NCI-H1105 treated with DMSO at 0.1 percent for 48 hours (cell line): ENCODE results near the gene WDFY4.

ENCODE experiments used
- DNase-seq: peaks from one replicate; lab custom pipeline; 2025; lab: John Stamatoyannopoulos, UW

WDFY4 gene

GRCh38 chr10:48907730-48908129 is 223.1 kb downstream of the WDFY4 start:
- no peak for DNase-seq

DNA sequence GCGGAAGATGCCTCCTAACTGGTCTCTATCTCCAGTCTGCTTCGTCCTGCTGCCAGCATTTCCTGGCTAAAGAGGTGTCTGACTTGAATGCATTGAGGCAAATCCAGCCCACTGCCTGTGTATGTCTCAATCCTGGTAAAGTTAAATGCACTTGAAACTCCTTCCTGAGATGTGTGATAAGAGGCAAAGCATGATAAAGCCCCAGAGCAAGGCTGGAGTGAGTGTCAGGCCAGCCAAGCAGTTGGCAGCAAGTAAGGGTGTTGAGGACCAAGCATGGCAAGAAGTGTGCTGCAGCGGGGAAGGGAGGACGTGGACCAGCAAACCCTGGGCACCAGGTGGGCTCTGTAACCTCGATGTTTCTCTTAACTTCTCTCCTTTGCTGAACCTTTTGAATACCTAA is 225.9 kb downstream of the WDFY4 start:
- DNase-seq = no peak

DNA sequence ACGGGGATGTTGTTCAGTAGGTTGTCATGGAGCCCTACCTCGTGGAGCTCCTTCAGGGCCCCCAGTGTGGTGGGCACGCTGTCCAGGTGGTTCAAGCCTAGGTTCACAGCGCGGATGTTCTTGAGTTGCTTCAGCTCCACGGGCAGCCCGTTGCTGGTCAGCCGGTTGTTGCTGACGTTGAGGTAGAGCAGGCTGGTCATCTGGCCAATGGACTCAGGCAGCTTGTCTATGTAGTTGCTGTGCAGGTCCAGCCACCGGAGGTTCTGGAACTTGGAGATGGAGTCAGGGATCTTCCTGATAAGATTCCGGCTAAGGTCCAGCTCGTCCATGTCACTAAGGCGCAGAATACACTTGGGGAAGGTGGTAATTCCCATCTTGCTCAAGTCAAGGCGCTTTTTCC is 229.0 kb downstream of the WDFY4 start:
- DNase-seq = no peak

DNA sequence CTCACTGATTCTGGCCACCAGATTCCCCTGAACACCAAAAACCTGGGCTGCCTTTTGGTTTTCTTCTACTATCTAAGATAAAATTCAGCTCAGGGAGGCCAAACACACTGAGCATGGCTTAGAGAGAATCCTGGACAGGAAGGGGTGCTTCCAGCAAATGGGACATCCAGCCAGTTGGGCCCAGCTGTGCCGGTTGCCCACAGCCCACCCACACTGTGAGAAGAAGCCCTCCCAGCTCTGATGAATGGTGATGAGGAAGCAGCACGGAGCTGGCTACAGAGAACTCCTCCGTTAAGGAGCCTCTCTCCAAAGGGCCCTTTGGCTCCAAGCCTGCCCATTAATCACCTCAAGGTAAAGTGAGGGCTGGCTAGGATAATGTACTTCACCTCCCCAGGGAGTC is 239.1 kb downstream of the WDFY4 start:
- no peak for DNase-seq

- no peak for DNase-seq
Measured at GRCh38 chr10:48924988-48925387, 240.3 kb downstream of the WDFY4 start.

DNA sequence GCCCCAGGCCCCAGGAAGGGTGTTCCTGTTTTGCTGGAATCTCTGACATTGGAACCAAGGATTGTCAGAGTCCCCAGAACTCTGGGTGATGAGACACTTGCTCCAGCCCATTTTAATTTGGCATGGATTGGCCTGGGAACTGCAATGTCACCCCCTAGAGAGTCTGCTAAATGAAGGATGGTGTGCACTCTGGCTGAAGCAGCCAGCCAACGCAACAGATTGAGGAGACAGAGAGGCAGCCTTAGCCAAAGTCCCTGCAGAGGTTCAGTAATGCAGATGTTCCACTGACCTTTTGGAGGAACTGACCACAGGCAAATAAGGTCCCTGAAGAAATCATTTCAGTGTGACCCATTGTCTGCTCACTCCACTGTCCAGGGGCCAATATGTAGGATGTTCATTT is 241.6 kb downstream of the WDFY4 start:
- no peak for DNase-seq

DNA sequence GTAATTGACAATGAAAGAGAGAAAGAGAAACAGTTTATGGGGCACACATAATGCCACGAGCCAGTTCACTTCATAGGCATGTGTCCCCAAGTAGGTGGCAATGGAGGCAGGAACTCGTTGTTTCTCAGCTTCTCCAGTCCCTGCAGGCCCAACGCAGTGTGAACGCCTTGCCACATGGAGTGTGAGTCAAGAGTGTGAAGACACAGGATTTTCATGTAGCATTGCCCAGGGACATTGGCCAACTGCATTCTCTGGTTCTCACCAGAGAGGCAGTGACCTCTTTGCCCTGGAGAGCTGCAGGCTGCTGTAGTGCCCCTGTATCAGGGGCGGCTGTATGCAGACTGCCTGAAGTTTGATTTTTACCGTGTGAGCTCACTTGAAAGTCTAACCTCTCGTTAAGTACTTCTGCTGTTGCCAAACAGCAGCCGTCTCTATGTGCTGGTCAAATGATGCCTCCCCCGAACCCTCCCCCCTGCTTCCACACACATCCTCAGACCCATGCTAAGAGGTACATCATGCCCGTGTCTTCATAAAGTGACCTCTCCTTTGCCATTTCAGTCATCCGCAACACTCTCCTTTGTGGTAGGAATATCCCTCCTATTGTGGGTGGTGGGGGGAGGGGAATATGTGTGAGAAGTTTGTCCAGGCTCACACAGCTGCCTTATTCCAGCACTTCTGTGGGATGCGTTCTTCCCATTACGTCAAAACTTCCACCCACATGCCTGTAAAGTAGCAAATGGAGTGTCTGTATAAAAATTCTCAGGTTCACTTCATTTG is 242.3 kb downstream of the WDFY4 start:
- no peak for DNase-seq

- no peak for DNase-seq
Measured at GRCh38 chr10:48929413-48929990, 244.8 kb downstream of the WDFY4 start.

DNA sequence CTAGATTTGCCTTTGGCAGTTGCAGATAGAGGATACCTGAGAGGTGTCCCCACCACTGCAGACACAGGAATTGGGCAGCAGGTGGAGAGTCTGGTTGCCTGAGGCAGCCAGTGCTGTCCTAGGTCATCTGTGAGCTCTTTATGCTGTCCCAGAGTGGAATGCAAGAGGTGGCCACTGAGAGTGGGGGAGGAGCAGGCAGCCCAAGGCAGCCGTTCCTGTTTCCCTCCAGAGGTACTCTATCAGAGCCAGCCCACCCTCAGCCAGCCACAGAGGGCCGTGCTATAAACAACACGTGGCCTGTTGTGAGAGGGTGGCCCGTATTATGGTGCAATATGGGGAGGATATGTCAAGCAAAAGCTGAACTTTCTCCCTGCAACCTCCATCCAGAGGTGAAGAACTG is 246.5 kb downstream of the WDFY4 start:
- DNase-seq = no peak

DNA sequence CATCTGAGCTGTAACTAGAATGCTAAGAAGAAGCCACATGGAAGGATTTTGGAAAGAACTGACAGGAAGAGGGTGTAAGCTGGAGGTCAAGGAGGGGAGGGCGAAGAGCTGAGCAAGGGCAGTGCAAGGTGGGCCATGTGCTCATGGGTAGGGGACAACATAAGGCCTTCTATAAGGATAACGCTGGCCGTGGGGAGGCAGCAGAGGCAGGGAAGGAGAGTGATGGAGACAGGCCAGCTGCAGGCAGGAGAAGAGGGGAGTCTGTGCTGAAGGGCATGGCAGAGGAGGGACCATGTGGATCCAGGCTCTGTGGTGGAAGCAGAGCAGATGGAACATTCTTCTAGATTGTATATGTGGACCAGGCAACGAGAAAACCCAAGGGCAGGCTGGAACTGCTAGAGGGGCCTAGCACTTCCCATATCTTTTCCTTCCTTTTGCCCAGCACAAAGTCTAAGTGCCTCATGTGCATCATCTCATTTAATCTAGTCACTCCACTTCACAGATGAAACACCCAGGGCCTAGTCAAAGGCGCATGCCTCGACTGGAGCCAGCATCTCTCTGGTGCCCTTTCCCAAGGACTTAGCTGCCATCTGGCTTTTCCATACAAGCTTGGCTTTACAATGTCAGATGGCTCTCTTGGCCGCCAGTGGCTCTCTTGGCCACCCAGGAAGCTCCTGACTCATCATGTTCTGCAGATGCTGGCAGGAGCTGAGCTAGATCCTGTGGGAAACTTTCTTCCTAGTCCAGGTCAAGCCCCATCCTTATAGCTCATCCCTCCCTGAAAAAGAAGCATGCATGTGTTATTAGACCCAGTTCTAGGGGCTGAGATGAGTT is 248.4 kb downstream of the WDFY4 start:
- DNase-seq = no peak

DNA sequence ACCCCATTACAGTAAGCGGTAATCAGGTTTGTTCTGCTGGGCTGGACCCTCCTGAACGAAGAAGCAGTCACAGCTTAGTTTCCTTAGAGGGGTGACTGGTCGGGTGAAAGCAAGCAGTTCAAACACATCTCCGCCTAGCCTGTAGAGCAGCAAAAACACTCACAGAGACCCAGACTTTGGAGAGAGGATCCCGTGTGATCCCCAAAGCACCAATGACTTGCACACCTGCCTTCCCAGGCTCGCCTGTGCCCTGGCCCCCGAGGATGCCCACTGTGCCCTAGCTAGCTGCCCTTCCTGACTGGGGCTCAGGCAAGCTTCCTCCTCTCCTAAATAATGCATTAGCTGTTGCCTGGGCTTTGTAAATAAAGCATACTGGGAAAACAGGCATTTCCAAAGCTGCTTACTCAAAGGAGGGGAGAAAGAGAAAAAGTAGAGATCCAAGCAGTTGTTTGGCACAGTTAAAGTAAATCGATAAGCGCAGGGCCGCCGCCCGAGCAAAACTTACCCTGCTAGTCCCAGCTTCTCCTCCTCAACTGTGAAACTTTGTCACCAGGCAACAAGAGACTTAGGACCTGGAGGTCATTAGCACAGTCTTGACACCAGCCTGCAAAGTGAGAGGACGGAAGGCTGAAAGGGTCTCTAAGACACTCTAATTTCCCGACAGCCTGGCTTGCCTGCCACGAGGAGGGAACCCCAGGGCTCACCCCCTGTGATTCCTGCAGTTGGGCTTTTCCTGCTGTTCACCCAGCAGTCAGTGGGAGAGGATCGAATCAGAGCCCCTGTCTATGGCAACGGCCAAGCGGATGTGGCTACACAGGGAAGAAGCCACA is 250.2 kb downstream of the WDFY4 start:
- DNase-seq = no peak

DNA sequence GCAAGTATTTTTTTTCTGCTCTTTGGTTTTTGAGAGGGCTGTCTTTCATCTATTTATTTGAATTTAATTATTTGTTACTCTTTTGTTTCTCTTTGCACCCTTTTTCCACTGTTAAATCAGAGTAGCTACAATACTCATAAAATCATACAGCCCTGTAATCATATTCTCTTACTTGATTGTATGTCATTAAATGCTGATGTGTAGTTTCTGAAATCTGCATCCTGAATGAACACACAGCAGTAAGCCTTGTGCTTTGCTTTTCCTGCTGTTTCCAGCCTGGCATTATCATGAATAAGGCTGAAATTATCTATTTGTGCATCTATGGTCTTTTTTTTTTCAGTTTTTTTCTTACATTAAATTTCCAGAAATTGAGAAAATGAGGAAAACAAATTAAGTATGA is 250.9 kb downstream of the WDFY4 start:
- no peak for DNase-seq

DNA sequence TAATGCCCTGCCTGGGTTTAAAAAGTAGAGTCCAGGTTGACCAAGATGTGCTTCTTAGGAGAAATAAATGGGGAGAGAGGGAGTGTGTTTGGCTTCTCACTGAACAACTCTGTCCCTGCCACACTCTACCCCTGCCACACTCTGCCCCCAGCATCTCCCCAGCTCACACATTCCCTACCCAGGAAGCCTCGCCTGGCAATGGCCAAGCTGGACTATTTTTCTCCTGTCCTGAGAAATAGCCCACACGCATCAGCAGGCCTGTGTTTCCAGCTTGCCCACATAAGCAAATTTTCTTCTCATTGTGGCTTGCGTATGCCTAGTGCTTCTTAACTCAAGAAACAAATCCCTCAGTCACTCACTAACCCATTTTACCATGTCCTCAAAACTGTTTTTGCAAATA is 253.1 kb downstream of the WDFY4 start:
- DNase-seq = no peak

GRCh38 chr10:48938281-48938680 is 253.6 kb downstream of the WDFY4 start:
- DNase-seq = no peak

- no peak for DNase-seq
Measured at GRCh38 chr10:48938990-48939536, 254.4 kb downstream of the WDFY4 start.

DNA sequence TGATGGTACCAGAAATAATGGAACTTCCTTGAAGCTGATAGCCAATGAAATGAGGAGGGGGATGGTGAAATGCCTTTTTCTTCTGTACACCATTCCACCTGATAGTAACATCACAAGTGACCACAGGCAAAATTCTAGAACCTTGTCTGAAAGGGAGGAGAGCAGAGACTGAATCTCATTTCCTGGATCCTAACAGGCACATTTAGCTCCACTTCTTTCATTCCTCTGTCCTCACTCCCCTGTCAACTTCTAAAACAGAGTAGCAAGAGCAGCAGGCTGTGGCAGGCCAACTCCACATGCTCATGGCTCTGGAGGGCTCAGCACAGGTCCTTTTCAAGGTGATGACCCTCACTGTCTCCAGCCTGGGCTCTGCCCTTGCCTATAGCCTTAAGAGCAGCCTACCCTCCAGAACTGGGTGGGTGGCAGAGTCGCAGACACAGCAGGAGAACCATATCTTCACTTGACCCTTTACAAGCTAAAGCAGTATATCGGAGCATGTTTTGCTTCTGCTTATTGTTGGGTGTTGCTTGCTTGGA is 255.2 kb downstream of the WDFY4 start, which contains the start of gene LRRC18:
Gene LRRC18, minus strand, starts transcription at position 51 of the 536 bp plus-strand sequence. CDS start 25,685 bp downstream, outside the sequence.
- no peak for DNase-seq

- no peak for DNase-seq
Measured at GRCh38 chr10:48940372-48940771, 255.7 kb downstream of the WDFY4 start.

- no peak for DNase-seq
Measured at GRCh38 chr10:48940958-48941357, 256.3 kb downstream of the WDFY4 start.

DNA sequence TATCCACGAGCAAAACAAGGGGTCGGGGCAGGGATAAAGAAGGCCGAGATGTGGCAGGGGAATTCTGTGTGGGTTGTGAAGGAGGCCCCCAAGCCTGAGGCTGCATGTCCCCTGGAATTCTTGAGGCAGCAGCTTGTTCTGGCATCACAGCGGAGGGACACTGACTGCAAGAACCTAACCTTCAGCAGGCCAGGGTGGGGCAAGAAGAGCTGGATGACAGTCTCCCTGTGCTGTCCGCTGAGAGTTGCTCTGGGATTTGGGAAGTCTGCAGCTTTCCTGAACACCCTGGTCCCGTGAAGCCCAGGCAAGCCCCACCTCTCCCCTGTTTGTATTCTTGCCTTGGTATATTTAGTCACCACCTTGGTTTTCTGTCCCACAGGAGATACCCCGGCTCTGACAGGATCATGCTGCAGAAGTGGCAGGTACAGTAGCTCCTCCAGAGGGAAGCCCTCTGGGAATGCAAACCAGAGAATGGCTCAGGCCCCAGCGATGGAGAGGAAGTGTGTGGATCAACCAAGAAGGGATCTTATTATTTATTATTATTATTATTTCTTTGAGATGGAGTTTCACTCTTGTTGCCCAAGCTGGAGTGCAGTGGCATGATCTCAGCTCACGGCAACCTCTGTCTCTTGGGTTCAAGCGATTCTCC is 256.9 kb downstream of the WDFY4 start:
- DNase-seq = no peak

DNA sequence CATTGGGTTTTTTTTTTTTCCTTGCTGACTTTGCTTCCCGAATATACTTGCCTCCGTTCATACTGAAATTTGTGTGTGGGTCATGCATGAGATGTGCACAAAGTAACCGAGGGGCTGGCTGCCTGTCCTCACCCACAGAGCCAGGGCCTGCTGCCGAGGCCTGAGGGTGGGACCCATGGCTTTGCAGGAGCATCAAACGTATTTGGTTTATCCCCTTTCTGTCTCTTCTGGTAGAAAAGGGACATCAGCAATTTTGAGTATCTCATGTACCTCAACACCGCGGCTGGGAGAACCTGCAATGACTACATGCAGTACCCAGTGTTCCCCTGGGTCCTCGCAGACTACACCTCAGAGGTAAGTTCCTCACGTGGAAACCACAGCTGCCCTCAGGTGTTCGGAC is 258.4 kb downstream of the WDFY4 start:
- DNase-seq = no peak

GRCh38 chr10:48944171-48944570 is 259.5 kb downstream of the WDFY4 start:
- DNase-seq = no peak
